ENCODE measurements around the gene GLIS1. TPM values are rescaled to one million over a fixed set of nuclear protein-coding genes. Genes with fewer than 3 reads are reported as not detected.

Gene GLIS1
- total and polyA plus RNA-seq, 2 donors (not counting 3 experiments of a cell fraction or from before 2014, with no cell fraction given) = not detected

- H4K20me1 ChIP-seq (replicated peaks; ENCODE audit: control insufficient read depth, extremely low read depth, insufficient read depth, low read length) = no peaks in the 10 kb centered on the region
- H3K9me3 ChIP-seq (replicated peaks; ENCODE audit: control insufficient read depth, insufficient read depth, low read length) = no peaks in the 10 kb centered on the region
- no peaks in the 10 kb centered on the region for H3K36me3 ChIP-seq (ENCODE audit: control insufficient read depth in 2 of 2, extremely low read depth in 1 of 2, insufficient read depth in 2 of 2, low read length in 2 of 2)
- H3K4me1 ChIP-seq (ENCODE audit: control insufficient read depth, extremely low read depth, insufficient read depth, low read length) = no peaks in the 10 kb centered on the region
- POLR2A ChIA-PET = no interaction called here
- H3K9me1 ChIP-seq (replicated peaks; ENCODE audit: control insufficient read depth, extremely low read depth, insufficient read depth, low read length) = no peaks in the 10 kb centered on the region
- no peak for FAIRE-seq
- H3K9ac ChIP-seq (replicated peaks; ENCODE audit: extremely low read depth, insufficient read depth, low read length) = no peak overlapping the region
- BruUV-seq (replicated peaks) = no TSS peak
- dilution Hi-C loops (cut with MboI; ENCODE audit: extremely low pct_ligation_motif_present, low sequenced_read_pairs) (no loop called here), intact Hi-C loops (cut with micrococcal nuclease) (no loop called here)
- no peaks in the 10 kb centered on the region for H3K79me2 ChIP-seq (ENCODE audit: control insufficient read depth, insufficient read depth, low read length)
- CTCF ChIA-PET = no interaction called here
- DNase-seq (ENCODE audit: low read depth, low spot score) = no peak
- no peak overlapping the region for H2AFZ ChIP-seq (ENCODE audit: low read depth, low read length)
- peaks cover 0 to 2% of the 10 kb centered on the region in 2 experiments for H3K27me3 ChIP-seq (ENCODE audit: control insufficient read depth in 2 of 2, insufficient read depth in 2 of 2, low read length in 2 of 2)
- no peak overlapping the region for H3K4me2 ChIP-seq (ENCODE audit: insufficient read depth, low read length)
- TF ChIP-seq FOS (IDR thresholded peaks at IDR 0.05; ENCODE audit: borderline replicate concordance, insufficient read depth, low read length) (no peak), POLR2A (IDR thresholded peaks at IDR 0.05; ENCODE audit: low read depth, low read length) (no peak), JUN (IDR thresholded peaks at IDR 0.05; ENCODE audit: borderline replicate concordance, insufficient read depth, insufficient read length, low read depth) (no peak), GATA2 (IDR thresholded peaks at IDR 0.05; ENCODE audit: insufficient read depth, insufficient read length, low read depth, low read length) (no peak), EZH2 (IDR thresholded peaks at IDR 0.05; ENCODE audit: borderline replicate concordance, low read depth, low read length, severe bottlenecking) (no peak), POLR2AphosphoS5 (IDR thresholded peaks at IDR 0.05; ENCODE audit: insufficient read depth, low read depth, low read length) (no peak)
- TF ChIP-seq, protein P1, sequence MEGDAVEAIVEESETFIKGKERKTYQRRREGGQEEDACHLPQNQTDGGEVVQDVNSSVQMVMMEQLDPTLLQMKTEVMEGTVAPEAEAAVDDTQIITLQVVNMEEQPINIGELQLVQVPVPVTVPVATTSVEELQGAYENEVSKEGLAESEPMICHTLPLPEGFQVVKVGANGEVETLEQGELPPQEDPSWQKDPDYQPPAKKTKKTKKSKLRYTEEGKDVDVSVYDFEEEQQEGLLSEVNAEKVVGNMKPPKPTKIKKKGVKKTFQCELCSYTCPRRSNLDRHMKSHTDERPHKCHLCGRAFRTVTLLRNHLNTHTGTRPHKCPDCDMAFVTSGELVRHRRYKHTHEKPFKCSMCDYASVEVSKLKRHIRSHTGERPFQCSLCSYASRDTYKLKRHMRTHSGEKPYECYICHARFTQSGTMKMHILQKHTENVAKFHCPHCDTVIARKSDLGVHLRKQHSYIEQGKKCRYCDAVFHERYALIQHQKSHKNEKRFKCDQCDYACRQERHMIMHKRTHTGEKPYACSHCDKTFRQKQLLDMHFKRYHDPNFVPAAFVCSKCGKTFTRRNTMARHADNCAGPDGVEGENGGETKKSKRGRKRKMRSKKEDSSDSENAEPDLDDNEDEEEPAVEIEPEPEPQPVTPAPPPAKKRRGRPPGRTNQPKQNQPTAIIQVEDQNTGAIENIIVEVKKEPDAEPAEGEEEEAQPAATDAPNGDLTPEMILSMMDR (IDR thresholded peaks at IDR 0.05; ENCODE audit: extremely low read depth in 1 of 2, insufficient read depth in 1 of 2, low read depth in 1 of 2, low read length in 2 of 2) = no peak
- TF ChIP-seq, protein P2, sequence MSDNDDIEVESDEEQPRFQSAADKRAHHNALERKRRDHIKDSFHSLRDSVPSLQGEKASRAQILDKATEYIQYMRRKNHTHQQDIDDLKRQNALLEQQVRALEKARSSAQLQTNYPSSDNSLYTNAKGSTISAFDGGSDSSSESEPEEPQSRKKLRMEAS (IDR thresholded peaks at IDR 0.05; ENCODE audit: insufficient read depth, insufficient read length) = no peak
- H3K4me3 ChIP-seq (replicated peaks in 1 of 3; ENCODE audit: insufficient read depth in 1 of 3, low read depth in 1 of 3, low read length in 3 of 3) = no peak overlapping the region
- no peak overlapping the region for H3K27ac ChIP-seq (ENCODE audit: insufficient read depth, low read depth, low read length)
These were observed 160.6 kb downstream of the GLIS1 start for GRCh38 chr1:53578358-53578757.
